Stimulated activated CD8-positive, alpha-beta memory T cell treated with anti-CD3 and anti-CD28 coated beads, Interleukin-15, amount 100 ng/mL, for 1 hour (primary cell): ENCODE measurements around the gene MTHFSD.
"Not testable (repeated sequence)": the region's sequence is repeated elsewhere in the genome, so short reads cannot be mapped to it uniquely, and the experiment has no call there.

Experiments used
- DNase-seq: peaks from one replicate; pipeline ENCODE4 v3.0.0-alpha.2; 2020; ENCODE audit warnings: low read depth

Gene MTHFSD

GRCh38 chr16:86554917-86555703 is at the start of gene MTHFSD:
Gene MTHFSD, minus strand, starts transcription at chr16:86555235. Its CDS starts 51 bp downstream, at chr16:86555184.
- peak; percentile 91 for DNase-seq

- DNase-seq, result peak; percentile 20
Measured at GRCh38 chr16:86604436-86605193, 49.6 kb upstream of the MTHFSD start.

GRCh38 chr16:86602521-86602920 is 47.5 kb upstream of the MTHFSD start:
- DNase-seq, result no peak

- no peak for DNase-seq
Measured at GRCh38 chr16:86601356-86601755, 46.3 kb upstream of the MTHFSD start.

GRCh38 chr16:86598607-86599565 is 43.9 kb upstream of the MTHFSD start:
- no peak for DNase-seq

- no peak for DNase-seq
Measured at GRCh38 chr16:86597880-86598606, 43.0 kb upstream of the MTHFSD start.

- no peak for DNase-seq
Measured at GRCh38 chr16:86597126-86597879, 42.3 kb upstream of the MTHFSD start.

- DNase-seq, result no peak
Measured at GRCh38 chr16:86595983-86596605, 41.1 kb upstream of the MTHFSD start.

GRCh38 chr16:86594721-86595120 is 39.7 kb upstream of the MTHFSD start:
- no peak for DNase-seq

- DNase-seq, result no peak
Measured at GRCh38 chr16:86593913-86594620, 39.0 kb upstream of the MTHFSD start.

- DNase-seq, result no peak
Measured at GRCh38 chr16:86591270-86591669, 36.2 kb upstream of the MTHFSD start.

GRCh38 chr16:86590501-86591144 is 35.6 kb upstream of the MTHFSD start:
- no peak for DNase-seq

- DNase-seq, result not testable (repeated sequence)
Measured at GRCh38 chr16:86587955-86588354, 32.9 kb upstream of the MTHFSD start.

GRCh38 chr16:86587487-86587886 is 32.5 kb upstream of the MTHFSD start:
- DNase-seq, result no peak

- no peak for DNase-seq
Measured at GRCh38 chr16:86585821-86586611, 31.0 kb upstream of the MTHFSD start.

GRCh38 chr16:86584726-86585721 is 30.0 kb upstream of the MTHFSD start:
- no peak for DNase-seq
